Stimulated activated CD4-positive, alpha-beta T cell treated with anti-CD3 and anti-CD28 coated beads, TNF-alpha, amount 100 ng/mL, for 48 hours (primary cell): ENCODE measurements around the gene AQP12B.
"Not testable (repeated sequence)": the region's sequence is repeated elsewhere in the genome, so short reads cannot be mapped to it uniquely, and the experiment has no call there.

Experiments
- DNase-seq, 3 donors: peaks; one replicate each; pipeline ENCODE4 v3.0.0-alpha.2; 2020; ENCODE audit warnings: low read depth in 3 of 3

The AQP12B gene

DNA sequence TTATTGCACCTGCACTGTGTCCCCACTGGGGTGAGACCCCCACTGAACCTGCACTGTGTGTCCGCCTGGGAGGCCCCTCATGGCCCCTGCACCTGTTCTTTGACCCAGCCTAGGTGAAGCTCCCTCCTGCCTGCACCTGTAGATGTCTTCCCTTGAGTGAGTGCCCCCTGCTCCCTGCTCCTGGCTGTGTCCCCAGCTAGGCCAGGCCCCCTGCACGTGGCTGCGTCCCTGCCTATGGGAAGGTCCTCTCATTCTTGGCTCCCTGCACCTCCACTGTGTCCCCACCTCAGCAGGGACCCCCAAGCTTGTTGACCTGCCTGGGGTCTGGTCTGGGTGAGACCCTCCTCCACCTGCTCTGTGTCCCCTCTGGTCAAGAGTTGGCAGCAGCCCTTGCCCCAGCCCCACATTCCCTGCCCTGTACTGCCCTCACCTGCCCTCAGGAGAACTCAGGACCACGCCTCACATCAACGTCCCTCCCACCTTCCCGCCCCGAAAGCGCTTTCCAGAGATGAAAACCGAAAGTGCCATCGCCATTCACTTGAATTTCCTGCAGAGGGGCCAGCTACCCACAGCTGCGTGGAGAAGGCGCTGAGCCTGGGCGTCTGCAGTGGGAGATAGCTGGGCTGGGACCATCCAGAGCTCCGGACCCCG lies 769 bp upstream of the AQP12B start:
- not testable (repeated sequence) for DNase-seq

DNA sequence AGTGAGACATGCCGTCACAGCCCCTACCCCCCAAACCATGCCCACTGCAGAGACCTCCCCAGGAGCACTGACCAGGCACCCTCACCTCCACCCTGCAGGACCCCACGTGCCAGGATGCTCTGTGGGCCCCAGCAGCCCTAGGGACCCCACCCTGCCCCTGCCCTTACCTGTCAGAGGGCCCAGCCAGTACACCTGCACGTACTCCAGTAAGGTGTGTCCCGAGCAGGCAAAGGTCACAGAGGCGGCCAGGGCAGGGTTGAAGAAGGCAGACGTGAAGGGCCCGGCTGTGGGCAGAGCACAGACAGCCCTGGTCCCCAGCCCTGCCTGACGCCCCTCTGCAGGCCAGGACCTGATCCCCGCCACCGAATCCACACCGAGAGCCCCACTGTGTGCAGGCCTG lies 2.5 kb downstream of the AQP12B start:
- not testable (repeated sequence) for DNase-seq

DNA sequence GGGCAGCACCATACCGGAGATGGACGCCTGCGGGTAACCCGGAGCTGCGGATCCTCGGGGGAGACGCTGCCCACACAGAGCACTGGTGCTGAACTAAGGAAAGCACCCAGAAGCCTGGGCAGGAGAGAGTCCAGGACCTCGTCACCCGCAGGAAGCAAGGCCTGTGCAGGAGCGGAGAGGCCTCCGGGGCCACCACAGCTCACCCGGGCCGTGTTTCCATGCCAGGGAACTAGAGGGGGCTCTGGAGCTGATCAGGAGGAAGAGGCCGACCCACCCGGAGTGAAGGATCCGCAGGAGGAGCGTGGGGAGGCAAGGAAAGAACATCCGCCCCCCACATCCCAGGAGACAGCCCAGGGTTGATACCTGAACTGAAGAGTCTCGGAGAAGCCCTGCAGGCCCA lies 3.8 kb downstream of the AQP12B start:
- not testable (repeated sequence) for DNase-seq

DNA sequence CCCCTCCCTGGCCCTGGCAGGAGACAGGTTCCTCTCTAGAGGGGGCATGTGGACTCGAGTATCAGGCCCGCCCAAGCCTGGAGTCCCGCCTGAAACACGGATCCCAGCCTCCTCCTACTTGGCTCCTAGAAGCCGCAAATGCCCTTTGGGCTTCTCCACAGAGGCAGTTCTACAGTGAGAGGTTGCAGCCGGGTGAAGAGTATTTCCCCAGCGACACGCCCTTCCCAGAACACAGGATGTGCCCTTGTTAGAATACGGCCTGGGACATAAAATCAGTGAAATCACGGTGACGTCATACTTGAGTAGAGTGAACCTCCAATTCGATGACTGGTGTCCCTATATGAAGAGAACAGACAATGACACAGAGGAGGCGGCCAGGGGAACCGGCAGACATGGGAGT lies 4.6 kb downstream of the AQP12B start:
- not testable (repeated sequence) for DNase-seq

DNA sequence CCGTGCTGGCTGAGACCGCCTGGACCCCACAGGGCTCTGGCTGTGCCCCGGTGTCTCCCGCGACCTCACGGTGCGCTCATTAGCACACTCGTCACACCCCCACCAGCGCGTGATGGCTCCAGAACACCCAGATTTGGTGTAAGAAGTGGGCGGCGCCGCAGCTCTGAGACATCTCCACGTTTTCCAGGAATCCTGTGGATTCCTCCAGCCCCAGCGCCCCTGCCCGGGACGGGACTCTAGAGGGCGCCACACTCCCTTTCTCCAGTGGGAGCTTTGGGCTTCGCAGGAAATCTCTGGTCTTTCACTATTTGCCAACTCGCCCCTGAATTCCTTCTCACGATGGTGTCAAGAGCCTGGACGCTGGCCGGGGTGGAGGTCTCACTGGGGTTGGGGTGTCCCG lies 7.3 kb downstream of the AQP12B start:
- DNase-seq, result not testable (repeated sequence)

DNA sequence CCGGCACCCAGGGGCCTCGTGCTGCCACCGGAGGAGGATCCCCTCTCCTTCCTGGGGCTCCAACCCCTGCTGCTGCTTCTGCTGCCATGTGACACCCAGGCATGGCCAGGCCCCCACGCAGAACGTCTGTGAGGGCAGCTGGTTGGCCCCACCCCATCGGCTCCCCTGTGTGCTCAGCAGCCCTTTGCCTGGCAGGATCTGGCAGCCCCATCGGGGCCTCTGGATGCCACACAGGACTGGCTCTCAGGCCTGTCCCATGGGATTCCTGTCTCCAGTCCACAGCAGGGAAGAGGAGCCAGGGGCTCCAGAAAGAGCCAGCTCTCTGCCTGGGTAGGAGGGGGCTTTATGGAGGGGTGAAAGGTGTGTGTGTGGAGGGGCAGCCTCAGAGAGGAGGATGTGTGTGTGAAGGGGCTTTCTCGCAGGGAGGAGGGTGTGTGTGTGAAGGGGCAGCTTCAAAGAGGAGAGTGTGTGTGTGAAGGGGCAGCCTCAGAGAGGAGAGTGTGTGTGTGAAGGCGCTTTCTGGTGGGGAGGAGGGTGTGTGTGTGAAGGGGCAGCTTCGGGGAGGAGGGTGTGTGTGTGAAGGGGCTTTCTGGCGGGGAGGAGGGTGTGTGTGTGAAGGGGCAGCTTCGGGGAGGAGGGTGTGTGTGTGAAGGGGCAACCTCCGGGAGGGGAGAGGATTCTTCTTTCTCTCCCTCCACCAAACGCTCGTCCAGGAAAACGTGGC lies 8.1 kb downstream of the AQP12B start:
- DNase-seq, result not testable (repeated sequence)

DNA sequence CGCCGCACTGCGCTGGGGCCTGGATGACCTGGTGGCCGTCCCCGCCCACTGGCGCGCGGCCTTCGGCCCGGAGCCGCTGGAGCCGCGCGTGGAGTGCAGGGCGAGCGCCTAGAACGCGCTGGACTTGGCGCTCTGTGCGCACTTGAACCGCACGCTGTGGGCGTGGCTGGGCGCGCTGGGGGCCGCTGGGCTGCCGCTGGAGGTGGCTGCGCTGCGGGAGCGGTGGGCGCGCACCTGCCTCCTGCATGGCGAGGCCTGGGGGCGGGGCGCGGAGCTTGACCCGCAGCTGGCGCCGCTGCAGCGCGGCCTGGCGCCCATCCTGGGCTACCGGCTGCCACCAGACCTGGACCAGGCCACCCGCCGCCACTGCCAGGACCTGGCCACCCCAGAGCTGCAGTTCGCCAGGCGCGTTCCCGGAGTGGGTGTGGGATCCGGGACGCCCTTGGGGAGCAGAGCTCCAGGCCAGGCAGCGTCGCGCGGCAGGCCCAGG lies 9.9 kb downstream of the AQP12B start:
- no peak for DNase-seq

DNA sequence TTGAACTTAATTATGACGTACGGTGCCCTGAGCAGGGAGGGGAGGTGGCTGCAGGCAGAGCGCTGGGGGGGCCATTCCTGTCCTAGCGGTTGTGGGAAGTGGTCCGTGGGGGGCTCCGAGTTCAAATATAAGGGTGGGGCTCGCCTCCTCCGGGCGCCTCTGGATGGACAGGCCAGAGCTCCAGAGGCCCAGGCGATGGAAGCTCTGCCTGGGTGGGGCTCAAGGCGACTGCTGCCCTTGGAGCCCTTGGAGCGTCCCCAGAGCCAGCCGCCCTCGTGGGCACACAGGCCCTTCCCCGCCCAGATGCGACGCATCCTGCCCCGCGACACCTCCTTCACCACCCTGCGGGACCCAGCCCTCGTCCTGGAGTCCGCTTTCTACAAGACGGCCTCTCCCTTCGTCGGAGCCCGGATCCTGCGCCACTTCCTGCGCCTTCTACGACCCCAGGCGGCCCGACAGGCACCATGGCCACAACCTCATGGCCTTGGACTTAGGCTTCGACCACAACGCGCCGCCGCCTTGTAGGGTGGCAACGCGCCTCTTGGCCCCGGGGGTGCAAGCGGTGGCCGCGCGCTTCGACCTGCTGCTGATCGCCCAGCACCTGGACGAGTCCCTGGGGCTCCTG lies 10.5 kb downstream of the AQP12B start:
- no peak for DNase-seq

DNA sequence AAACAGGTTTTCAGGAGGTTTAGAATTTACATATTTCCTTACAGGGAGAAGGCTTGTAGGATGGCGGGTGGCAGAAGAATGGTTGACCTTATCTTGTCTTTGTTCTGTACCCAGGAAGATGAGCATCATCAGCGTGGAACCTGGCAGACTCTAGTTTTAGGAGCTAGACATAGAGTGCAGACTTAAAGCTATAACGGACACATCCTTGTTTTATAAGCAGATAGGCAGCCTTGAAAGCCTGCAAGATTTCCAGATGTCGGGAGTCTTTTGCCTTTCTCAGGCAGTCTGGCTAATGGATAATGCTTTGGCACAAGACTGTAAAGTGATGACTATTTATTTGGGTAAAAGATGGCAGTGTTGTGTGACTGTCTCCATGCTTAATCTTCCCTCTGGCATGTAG lies 11.7 kb downstream of the AQP12B start:
- DNase-seq, result no peak

DNA sequence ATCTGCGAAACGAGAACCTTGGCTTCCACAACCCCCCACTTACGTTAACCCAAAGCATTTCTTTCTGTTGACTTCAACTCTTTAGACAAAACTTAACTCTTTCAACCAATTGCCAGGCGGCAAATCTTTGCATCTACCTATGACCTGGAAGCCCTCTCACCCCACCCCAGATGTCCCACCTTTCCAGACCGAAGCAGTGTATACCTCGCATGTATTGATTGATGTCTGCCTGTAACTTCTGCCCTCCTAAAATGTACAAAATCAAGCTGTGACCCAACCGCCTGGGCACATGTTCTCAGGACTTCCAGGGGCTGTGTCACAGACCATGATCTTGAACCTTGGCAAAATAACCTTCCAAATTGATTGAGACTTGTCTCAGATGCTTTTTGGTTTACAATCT lies 12.3 kb downstream of the AQP12B start:
- no peak for DNase-seq

DNA sequence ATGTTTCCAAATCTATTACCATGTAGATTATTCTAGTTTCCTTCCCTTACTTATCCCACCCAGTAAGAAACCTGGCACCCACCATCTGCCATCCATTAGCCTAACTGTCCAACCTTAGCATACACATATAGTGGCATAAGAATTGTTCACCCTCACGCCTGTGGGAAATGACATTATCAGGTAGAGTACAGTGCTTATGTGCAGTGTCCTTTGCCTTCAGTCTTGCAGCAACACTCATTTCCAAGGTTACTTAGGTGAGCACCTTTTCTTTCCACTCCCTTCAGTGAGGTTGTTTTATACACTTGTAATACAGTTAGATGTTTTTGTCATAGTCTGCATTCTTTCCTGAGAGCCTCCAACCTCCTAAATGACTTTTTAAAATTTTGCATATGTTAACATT lies 18.1 kb downstream of the AQP12B start:
- no peak for DNase-seq

DNA sequence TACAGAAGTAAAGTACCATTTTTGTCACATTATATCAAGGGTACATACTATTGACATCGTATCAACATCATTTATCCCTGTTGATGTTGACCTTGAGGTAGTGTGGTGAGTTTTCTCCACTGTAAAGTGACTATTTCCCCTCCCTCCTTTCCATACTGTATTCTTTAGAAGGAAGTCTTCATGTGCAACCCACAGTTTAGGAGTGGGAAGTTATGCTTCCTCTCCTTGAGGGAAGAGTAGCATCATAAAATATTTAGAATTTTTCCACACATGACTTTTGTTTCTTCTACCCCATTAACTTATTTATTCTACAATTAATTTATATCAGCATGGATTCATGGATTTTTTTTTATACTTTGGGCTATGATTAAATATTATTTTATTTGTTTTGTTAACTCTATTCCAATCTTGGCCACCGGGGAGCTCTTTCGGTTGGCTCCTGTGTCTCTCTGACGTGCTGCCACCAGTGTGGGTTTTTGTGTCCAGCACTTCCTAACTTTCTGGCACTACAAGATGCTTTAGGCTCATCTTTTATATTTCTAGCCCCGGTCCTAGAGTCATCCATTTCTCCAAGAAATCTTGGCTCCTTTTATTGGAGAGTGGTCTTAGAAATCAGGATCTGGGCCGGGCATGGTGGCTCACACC lies 19.0 kb downstream of the AQP12B start:
- DNase-seq, result no peak

DNA sequence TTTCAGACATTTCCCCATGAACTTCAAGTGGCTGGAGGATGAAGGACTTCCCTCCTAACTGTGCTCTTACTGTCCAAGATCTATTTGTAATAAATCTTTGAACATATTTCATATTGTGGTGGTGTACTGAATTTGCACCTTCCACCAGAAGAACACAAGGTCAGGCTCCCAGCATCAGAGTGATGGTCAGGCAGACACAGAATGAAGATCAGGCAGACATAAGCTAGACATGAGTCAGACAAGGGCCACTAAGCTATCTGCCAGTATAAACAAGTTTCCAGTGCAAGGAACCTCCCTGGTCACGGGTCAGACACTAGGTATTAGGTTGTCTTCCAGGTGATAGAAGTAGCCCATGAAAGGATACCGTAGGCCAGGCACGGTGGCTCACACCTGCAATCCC lies 20.0 kb downstream of the AQP12B start:
- DNase-seq, result no peak

DNA sequence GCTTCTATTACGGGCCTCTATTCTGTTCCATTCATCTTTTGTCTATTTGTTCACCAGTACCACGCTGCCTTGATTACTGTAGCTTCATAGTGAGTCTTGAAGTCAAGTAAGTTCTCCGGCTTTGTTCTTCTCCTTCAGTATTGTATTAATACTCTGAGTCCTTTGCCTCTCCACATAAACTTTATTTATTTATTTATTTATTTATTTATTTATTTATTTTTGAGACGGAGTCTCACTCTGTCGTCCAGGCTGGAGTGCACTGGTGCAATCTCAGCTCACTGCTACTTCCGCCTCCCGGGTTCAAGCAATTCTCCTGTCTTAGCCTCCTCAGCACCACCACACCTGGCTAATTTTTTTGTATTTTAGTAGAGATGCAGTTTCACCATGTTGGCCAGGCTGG lies 22.8 kb downstream of the AQP12B start:
- not testable (repeated sequence) for DNase-seq

DNA sequence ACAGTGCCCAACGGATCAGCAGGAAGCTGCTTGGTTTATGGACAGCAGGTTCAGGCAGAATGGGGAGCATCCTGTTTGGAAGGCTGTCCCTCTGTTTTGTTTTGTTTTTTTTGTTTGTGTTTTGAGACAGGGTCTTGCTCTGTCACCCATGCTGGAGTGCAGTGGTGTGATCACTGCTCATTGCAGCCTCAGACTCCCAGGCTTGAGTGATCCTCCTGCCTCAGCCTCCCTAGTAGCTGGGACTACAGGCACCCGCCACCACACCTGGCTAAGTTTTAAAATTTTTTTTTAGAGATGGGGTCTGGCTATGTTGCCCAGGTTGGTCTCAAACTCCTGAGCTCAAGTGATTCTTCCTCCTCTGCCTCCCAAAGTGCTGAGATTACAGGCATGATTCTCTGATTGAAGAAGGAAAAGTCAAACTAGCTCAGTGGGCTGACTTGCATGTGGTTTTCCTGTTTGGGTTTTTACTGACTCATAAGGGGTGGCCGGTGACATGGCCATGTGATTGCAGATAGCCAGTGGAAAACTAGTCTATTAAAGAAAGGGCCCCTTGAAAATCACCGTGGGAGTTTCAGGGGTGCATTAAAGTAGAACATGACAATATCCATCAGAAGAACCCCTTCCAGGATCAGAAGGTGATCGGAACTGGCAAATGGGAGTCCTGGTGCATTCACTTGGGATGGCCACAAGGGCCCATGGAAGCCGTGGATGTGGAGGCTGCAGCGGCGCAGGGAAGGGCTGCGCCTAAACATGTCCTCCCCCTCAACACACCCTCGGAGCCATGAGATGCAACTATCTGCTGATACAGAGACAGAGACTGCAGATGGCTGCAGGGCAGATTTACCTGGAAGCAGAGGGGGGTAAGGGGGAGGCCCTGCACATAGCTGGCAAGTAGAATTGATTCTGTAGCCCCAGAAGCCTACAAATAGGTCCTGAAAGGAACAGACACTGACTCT lies 26.5 kb downstream of the AQP12B start:
- no peak for DNase-seq

DNA sequence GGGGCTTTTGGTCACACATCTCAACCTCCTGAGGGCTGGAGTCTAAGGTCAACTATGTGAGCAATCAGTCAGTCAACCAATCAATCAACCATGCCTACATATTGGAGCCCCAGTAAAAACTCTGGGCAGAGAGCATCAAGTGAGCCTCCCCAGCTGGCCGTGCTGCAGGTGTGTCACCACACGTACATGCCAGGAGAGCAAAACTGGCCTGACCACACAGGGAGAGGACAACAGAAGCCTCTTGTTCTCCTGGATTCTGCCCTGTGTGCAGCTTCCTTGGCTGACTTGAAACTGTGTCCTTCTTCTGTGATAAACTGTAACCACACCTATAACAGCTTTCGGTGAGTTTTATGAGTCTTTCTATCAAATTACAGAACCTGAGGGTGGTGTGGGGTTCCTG lies 31.5 kb downstream of the AQP12B start:
- DNase-seq, result no peak

DNA sequence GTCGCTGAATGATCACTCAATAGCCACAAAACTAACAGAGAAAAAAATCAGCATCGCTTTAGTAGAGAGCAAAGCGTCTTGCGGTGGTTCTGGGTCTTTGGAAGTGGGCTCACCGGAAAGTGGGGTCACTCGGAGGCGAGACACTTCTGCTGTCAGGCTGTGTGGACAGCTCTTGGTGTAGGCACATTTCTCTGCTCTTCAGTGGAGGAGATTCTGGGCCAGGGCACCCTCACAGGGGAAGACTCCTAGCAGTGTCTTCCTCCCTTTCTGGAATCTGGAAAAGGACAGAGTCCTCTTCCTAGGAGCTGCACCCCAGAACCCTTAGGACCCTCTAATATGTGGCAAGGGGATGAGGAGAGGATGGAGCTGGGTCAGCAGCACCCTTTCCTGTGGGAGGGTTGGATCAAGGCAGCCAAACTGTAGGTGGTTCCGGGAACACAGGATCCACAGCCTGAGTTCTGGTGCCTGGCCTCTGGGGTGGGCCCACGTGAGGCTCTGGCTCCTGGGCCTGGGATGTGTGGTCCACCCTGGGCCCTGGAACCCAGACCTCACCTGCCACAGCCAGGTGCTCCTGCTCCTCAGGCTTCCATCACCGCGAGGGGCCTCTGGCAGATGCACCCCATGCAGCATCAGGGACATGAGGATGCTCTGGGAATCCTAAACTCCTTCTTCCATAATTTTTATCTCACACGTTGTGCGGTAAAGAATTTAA lies 32.3 kb downstream of the AQP12B start:
- DNase-seq, result no peak

DNA sequence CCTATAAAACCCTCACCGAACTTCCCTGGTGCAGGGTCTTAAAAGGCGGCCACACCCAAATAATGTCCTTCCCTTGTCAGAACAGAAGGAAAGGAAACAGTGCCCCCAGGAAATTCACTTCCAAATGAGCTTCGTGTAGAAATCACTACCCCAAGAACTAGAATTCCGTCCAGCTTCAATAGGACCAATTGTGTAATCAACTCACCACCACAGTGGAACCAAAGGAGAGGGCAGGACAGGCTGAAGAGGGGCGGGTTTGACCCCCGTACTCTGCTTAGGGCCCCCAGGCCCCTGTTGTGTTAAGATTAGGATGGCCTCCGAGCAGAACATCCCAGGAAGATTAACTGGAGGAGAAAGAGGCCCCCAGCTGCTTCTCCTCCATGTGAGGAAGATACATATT lies 33.4 kb downstream of the AQP12B start:
- DNase-seq, result no peak

DNA sequence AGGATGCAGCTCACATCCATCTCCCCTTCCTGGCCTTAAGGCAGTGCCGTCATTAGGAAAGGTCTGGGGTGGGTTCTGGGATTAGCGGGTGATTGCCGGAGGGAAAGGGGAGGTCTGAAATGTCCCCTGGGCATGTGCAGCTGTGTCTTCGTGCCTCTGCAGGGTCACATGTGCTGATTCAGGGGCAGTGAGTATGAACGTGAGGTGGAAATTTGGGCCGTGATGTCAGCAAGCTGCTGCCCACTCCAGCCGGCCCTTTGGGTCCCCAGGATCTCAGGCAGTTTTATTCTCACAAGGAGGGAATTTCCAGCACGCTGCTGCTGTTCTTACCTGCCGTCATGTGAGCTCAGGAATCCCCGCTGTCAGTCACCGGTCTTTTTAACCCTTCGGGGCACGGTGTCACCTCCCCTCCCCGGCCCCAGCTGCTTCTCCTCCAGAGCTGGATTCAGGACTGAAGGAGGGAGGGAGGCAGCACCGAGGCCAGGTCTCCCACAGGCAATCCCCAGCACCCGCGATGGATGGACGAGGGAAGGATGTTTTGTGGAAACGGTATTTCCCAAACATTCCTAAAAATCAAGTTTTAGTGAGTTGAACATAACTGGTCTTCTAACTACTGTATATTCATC lies 33.9 kb downstream of the AQP12B start:
- DNase-seq, result no peak

DNA sequence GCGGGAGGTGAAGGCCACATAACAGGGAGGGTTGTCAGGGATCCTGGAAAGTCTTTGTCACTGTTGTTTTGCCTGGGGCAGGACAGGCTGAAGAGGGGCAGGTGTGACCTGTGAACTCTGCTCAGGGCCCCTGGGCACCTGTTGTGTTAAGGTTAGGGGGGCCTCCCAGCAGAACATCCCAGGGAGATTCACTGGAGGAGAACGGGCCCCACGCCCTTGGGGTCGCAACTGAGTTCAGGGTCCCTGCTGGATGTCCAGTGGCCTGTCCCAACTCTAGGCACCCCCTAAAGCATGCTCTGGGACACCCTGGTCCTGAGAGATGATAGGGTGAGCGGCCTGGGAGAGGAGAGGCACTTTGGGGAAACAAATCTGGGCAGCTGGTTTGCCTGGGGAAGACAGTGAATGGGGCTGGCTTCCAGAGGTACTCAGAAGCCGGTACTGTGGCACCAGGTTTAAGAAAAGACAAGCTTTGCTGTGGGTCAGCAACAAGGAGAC lies 34.5 kb downstream of the AQP12B start:
- DNase-seq, result no peak
